ENCODE results near the gene PXT1. TPM values are rescaled to one million over a fixed set of nuclear protein-coding genes. Genes with fewer than 3 reads are reported as not detected.

Gene PXT1
- total and polyA plus RNA-seq, 9 of the 15 experiments (the other 6 are each of a cell fraction or from before 2014, with no cell fraction given) = 0.09 to 0.11 (median 0.10) TPM; not detected in 5

DNA sequence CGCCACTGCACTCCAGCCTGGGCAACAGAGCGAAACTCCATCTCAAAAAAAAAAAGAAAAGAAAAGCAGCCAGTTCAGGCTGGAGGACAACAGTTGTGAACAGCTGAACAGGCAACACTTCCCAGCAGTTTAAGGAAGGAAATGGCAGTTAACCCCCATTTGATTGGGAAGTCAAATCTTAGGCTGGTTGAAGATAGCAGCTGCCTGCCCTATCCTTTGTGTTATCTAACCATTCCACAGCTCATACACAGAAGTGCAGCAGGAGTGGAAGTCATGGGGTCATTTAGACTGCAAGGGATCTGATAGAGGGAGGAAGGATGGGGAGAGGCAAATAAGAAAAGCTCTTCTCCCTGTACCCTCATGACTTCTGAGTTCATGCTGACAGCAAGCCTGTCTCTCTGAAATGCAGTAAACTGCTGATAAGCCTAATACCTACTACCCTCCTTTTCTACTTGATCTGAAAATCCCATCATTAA lies 35.4 kb upstream of the PXT1 start (continued):
- TF ChIP-seq C11orf30 (IDR thresholded peaks at IDR 0.05; ENCODE audit: low read depth) (peak; percentile 79), FOSL1 (tag; conservative IDR thresholded peaks at IDR 0.05) (peak; percentile 55; the same call in 1 of the 2 replicates), NFXL1 (CRISPR knock-in tag; IDR thresholded peaks at IDR 0.05) (no peak), CHD7 (IDR thresholded peaks at IDR 0.05; ENCODE audit: low read depth, low read length) (no peak), ZNF175 (CRISPR knock-in tag; IDR thresholded peaks at IDR 0.05; ENCODE audit: low read depth) (no peak), KAT2B (IDR thresholded peaks at IDR 0.05; ENCODE audit: low read depth, low read length) (no peak), SMARCB1 (IDR thresholded peaks at IDR 0.05; ENCODE audit: insufficient read length, low read depth) (no peak), EP300 (IDR thresholded peaks at IDR 0.05; ENCODE audit: low read length) (peak; percentile 92), GATA2 (CRISPR knock-in tag; IDR thresholded peaks at IDR 0.05) (peak; percentile 85), KLF16 (IDR thresholded peaks at IDR 0.05) (peak; percentile 92), SMAD3 (CRISPR knock-in tag; conservative IDR thresholded peaks at IDR 0.05) (no peak), RB1 (IDR thresholded peaks at IDR 0.05; ENCODE audit: low read depth) (peak; percentile 37; the same call in 1 of the 2 replicates), YBX1 (IDR thresholded peaks at IDR 0.05) (no peak), SPI1 (IDR thresholded peaks at IDR 0.05; ENCODE audit: borderline replicate concordance, low read depth, low read length) (peak; percentile 61; the same call in 1 of the 2 replicates), HES1 (IDR thresholded peaks at IDR 0.05; ENCODE audit: low read depth) (0 out of 2 replicates have a peak, but pooled peaks have one; percentile 68), KLF10 (CRISPR knock-in tag; IDR thresholded peaks at IDR 0.05) (no peak)
- TF ChIP-seq, protein P1, sequence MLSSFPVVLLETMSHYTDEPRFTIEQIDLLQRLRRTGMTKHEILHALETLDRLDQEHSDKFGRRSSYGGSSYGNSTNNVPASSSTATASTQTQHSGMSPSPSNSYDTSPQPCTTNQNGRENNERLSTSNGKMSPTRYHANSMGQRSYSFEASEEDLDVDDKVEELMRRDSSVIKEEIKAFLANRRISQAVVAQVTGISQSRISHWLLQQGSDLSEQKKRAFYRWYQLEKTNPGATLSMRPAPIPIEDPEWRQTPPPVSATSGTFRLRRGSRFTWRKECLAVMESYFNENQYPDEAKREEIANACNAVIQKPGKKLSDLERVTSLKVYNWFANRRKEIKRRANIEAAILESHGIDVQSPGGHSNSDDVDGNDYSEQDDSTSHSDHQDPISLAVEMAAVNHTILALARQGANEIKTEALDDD (IDR thresholded peaks at IDR 0.05) = peak; percentile 93
